GM18870 (cell line): Measurements from ENCODE around the gene SESN1.
"Not testable (repeated sequence)": the region's sequence is repeated elsewhere in the genome, so short reads cannot be mapped to it uniquely, and the experiment has no call there.

ENCODE experiments used
- ATAC-seq: cut with Tn5 transposase; IDR thresholded peaks from one replicate; pipeline ENCODE4 v1.9.1; 2021; ENCODE audit warnings: moderate library complexity; ENCODE audit not compliant: unreplicated experiment

SESN1 gene

DNA sequence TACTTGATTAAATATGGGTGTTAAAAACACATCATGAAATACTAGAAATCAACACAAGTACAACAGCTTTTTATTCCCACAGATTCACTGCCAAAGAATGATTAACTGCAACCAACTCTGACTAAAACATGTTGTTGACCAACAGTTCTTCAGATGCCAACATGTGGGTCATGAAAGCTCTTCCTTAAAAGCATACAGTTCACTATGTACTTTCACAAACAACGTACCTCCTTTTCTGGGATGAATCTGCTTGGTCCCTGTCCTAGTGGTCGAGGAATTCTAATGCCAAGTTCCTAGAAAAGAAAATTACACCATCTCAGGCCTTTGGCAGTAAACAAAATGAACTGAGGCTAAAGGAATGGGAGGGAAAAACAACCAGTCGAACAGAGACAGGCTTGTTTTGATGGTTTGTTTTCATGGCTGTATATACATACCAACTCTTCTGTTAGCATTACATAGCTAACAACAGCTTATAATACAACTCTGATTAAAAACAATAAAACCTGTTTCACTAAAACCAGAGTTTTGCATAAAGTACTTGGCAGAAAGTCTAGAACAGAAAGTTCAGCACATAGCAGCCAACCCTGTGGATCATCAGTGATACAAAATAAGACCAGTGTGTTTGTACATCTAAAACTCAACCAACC, 92.5 kb downstream of the SESN1 start:
- no peak for ATAC-seq

DNA sequence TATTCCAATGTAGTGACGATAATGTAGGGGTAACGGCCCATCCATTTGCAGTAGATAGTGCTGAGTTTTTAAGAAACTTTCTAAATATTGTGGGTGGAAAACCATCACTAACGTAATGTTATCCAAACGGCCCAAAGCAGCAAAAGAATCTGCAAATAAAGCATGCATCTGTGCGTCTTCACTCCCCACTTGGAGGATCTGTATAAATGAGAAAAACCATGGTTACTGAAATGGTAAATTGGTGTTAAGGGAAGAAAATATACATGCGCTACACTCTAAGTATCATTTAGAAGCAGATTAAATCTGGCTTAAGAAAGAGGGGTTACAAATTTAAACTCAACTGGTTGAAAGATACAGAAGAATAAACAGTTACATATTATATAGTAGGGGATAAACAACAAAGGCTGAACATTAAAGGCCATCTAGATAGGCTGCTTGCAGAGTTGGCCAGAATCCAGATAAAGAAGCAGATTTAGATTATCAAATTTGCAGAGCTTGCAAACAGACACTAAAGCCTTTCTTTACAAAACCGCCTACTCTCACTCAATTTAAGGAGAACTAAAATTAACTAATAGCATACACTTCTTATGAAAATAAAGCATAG, 93.3 kb downstream of the SESN1 start:
- no peak for ATAC-seq

DNA sequence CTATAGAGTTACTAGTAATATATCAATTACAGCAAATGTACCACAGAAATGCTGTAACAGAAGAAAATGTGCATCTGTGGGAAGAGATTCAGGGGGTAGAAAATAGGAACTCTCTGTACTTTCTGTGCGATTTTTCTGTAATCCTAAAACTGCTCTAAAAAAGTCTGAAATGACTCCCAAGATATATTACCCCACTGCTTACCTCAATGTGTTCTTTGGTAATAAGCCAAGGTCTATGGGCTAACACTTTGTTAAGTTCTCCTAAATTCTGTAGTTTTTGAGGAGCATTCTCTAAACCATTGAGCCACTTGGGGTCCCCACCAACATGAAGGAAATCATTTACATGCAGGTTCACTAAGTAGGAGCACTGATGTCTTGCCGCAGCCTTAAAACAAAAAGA, 94.4 kb downstream of the SESN1 start:
- ATAC-seq = no peak

DNA sequence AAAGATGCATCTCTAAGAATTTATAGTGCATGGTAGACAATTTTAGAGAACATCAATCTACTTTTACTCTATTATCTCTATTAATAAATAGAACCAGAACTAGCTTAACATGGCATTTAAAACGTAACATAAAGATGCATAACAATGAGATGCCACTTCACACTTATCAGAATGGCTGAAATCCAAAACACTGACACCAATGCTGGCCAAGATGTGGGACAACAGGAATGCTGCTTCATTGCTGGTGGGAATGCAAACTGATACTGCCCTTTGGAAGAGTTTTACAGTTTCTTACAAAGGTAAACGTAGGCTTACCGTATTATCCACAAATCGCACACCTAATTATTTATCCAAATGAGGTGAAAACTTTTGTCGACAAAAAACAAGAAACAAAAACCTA, 95.2 kb downstream of the SESN1 start:
- no peak for ATAC-seq

DNA sequence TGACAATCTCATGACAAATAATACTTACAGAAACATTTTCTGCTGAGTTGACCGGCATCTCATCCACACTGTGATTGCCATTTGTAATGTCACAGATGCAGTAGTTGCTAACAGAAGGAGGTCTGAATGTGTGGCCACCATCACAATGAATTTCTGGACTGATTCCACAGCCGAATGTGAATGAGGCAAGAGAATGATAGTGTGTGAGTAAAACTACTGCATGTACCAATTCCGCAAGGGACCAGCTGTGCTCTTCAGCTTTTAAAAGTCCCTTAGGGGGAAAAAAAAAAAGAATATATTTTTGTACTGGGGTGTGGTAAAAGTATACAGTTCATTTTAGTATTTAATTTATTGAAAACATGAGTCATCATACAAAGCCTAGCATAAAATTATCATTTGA, 96.2 kb downstream of the SESN1 start:
- no peak for ATAC-seq

DNA sequence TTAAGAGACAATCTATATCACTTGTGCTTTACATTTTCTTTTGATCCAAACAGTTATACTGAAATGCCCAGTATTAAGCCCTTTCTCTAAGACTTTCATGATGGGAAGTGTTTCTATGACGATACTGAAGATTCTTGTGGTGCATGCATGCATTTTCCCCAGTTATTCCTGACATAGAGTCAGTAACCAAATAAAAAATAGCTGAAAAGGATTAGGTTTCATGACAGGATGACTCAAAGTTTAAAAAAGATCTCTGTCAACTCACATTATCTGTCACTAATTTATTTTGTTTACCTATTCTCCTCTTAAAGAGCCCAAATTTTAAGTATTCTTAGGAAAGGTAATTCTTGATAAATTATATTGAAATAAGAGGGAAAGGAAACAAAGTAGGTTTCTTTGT, 98.4 kb downstream of the SESN1 start:
- ATAC-seq = no peak

DNA sequence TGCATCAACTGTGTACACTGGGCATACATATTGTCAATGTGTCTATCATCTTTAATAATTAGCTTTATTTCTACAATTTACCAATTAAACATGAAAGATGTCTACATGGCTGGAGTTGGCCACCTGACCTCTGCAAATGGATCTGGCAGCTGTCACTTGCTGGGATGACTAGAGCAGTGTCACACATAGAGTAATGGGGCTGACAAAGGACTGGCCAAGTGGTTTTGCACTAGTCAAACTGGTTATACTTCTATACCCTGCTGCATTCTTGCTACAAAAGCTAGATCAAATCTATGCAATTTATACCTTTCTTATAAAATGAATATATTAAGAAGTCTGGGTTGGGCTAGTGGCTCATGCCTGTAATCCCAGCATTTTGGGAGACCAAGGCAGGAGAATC, 99.3 kb downstream of the SESN1 start:
- ATAC-seq = no peak

DNA sequence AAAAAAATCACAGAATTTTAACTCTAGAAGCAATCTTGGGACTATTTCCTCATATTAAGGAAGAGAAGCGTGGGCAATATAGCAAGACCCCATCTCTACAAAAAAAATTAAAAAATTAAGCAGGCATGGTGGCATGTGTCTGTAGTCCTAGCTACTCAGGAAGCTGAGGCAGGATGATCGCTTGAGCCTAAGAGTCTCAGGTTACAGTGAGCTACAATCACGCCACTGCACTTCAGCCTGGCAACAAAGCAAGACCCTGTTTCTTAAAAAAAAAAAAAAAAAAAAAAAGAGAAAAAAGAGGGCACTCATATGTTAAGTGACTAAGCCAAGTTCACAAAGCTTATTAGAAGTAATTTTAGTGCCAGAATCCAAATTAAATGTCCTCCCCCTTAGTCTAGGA, 100.8 kb downstream of the SESN1 start:
- ATAC-seq = no peak

DNA sequence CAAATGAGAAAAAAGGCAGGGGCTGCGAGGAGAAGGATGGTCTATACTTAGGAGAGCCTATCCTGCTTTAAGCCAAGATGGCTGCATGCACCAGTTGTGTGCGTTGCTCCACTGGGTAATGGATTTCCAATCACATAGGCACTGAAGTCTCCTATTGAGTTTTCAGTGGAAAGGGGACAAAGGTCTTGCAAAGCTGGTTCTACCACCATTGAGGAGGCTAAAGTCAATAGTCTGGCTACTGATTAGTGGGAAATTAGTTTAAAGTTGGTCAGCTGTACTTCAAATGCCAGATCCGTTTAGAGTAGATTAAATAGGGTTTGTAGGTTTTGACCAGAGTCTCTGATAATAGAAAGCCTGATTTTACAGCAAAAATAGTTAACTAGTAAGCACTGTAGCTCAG, 104.9 kb downstream of the SESN1 start:
- no peak for ATAC-seq

DNA sequence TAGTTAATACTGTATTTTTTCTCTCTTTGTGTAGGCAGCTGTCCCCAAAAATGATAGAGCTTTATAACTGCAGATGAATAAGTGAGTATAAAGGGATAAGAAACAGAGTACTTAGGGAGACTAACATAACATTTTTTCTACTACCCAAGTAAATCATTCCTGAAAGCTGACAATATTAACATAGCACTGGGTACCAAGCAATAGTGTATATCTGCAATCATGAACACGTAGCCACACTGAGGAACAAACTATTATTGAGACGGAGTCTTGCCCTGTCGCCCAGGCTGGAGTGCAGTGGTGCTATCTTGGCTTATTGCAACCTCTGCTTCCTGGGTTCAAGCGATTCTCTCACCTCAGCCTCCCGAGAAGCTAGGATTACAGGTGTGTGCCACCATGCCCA, 105.9 kb downstream of the SESN1 start:
- ATAC-seq = no peak

DNA sequence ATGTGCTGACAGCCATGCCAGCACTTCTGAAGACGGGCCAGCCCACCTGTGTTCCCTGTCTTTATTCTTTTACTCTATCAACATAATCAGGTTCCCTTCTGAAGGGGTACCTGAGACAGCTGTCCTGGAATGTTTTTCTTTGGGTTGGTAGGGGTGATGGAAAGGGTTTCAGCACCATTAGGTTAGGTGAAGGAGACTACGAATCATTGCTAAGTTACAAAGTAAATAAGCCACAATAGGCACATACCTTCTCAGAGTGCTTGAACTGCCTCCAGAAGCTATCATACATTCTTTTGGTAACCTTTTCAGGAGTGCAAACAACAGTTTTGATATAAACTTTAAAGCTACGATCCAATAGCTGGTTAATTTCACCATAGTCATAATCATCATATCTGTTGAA, 106.3 kb downstream of the SESN1 start:
- no peak for ATAC-seq

DNA sequence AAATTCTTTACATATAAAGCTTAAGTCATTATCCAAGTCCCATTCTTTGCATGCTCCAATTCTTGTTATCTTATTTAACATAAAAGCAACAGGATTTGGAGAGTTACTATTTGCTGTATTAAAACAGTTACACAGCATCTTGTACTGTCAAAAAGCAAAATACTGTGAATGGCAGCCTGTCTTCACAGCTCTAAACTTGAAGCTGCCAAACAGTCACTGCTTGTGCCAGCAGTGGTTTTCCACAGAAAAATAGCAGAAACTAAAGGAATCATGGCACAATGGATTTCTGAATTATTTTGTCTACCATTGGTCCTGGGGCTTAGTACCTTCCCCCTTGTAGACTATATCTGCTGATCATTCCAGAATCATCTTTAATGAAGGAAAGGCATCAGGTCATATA, 107.5 kb downstream of the SESN1 start:
- ATAC-seq = no peak

DNA sequence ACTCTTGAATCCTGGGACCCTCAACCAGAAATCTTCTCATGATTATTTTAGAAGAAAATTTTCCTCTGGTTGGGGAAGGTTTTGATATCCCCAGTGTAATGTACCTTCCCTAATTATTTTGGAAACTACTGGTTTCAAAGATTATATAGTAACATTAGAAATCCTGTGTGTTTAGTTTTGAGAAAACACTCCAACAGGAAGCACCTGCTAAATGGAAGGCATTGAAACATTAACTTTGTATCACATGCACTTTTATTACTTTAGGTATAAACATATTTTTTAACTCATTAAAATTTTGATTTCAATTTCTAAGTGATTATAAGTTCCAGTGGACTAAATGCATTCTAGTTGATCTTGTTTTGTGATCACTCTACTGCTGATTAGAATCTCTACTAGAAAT, 109.3 kb downstream of the SESN1 start:
- ATAC-seq = no peak

DNA sequence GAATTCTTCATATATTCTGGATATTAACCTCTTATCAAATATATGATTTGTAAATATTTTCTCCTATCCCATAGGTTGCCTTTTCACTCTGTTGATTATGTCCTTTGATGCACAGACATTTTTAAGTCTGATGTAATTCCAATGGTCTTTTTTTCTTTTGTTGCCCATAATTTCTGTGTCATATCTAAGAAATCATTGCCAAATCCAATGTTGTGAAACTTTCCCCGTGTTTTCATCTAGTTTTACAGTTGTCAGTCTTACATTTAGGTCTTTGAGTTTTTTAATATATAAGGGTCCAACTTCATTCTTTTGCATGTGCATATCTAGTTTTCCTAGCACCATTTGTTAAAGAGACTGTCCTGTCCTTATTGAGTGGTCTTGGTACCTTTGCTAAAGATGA, 111.5 kb downstream of the SESN1 start:
- ATAC-seq = no peak

DNA sequence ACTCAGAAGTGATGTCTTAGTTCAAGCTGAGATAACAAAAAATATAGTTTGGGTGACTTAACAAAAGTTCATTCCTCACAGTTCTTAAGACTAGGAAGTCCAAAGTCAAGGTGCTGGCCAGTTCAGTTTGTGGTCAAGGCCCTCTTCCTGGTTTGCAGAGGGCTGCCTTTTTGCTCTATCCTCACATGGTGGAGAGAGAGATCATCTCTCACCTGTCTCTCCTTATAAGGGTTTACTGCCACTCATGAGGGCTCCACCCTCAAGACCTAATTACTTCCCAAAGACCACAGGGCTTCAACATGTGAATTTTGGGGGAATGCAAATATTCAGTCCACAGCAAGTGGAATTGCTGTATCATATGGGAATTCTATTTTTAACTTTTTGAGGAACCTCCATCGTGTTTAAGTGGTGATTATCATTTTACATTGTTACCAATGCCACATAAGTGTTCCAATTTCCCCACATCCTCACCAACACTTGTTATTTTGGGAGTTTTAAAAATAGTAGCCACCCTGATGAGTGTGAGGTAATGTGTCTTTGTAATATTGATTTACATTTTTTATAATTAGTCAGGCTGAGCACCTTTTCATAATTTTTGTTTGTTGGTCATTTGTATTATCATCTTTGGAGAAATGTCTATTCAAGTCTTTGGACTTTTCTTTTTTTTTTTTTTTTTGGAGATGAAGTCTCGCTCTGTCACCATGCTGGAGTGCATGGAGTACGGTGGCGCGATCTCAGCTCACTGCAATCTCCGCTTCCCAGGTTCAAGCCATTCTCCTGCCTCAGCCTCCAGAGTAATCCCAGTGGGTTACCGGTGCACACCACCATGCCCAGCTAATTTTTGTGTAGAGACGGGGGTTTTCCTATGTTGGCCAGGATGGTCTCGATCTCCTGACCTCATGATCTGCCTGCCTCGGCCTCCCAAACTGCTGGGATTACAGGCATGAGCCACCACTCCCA, 112.2 kb downstream of the SESN1 start:
- ATAC-seq = no peak

DNA sequence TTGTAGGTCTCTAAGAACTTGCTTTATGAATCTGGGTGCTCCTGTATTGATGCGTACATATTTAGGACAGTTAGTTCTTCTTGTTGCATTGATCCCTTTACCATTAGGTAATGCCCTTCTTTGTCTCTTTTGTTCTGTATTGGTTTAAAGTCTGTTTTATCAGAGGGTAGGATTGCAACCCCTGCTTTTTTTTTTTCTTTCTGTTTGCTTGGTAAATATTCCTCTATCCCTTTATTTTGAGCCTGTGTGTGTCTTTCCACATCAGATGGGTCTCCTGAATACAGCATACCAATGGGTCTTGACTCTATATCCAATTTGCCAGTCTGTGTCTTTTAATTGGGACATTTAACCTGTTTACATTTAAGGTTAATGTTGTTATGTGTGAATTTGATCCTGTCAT, 116.0 kb downstream of the SESN1 start:
- ATAC-seq = not testable (repeated sequence)

DNA sequence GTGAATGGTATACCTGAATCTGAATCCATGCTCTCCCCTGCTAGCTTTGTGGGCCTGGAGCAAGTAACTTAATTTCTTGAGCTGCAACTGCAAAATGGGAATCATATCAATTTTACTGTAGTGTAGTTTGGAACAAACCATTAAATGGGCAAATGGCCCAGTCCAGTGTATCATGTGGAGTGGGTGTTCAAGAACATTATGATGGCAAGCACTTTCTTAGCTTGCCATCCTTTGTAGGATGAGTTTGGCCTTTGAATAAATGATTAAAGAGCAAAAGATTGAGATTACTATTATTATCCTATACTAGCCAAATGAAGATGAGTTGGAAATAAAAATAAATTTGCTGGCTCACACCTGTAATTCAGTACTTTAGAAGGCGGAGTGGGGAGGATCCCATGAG, 120.4 kb downstream of the SESN1 start:
- ATAC-seq = no peak

DNA sequence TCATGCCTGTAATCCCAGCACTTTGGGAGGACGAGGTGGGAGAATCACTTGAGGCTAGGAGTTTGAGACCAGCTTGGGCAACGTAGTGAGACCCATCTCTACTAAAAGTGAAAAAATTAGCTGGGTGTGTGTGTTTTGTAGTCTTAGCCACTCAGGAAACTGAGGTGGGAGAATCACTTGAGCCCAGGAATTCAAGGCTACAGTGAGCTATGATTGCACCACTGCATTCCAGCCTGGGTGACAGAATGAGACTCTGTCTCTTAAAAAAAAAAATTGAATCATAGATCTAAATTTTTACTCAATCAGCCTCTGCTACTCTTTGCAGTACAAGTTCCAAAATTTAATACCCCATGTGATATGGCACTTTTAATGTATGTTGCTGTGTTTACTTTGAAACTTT, 124.9 kb downstream of the SESN1 start:
- no peak for ATAC-seq

DNA sequence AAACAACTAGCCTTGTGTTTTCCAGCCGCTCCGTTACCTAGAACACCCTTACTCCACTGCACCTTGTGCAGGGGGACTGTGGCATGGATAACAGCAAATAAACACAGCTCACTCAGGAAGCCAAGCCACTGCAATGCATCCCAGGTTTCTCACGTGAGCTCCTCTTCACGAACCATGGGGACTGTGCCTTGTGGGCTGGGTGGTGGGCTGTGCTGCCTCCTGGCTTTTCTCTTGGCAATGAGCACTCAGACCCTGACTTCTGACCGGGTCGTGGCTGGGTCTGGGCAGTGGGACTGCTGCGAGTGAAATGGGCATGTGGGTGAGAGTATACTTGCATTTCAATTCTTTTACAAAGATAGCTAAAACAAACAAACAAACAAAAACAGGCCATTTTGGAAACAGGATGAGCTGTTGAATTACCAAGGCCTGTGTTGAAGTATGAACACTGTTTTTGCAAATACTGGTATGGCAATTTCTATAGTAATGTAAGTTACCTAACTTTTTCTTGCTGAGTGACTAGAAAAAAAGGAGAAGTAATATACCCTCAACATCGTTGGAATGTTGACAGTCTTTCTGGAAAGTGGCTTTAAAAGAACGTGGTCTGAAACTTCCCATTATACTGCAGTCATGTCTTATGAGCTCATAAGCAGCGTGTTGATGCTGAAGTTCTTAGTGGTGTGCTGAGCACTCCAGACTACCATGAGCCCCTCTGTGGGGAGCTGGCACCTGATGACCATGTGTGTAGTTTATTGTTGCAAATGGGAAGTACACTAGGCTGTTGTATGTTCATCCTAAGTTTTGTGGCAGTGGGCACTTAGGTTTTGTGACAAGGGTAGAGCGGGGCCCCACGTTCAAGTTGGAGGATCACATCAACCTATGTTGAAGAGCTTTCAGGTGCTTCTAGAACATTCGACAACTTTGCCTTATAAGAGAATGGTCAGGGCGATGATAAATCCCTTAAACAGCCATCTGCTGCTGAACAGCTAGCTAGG, 126.0 kb downstream of the SESN1 start:
- no peak for ATAC-seq

DNA sequence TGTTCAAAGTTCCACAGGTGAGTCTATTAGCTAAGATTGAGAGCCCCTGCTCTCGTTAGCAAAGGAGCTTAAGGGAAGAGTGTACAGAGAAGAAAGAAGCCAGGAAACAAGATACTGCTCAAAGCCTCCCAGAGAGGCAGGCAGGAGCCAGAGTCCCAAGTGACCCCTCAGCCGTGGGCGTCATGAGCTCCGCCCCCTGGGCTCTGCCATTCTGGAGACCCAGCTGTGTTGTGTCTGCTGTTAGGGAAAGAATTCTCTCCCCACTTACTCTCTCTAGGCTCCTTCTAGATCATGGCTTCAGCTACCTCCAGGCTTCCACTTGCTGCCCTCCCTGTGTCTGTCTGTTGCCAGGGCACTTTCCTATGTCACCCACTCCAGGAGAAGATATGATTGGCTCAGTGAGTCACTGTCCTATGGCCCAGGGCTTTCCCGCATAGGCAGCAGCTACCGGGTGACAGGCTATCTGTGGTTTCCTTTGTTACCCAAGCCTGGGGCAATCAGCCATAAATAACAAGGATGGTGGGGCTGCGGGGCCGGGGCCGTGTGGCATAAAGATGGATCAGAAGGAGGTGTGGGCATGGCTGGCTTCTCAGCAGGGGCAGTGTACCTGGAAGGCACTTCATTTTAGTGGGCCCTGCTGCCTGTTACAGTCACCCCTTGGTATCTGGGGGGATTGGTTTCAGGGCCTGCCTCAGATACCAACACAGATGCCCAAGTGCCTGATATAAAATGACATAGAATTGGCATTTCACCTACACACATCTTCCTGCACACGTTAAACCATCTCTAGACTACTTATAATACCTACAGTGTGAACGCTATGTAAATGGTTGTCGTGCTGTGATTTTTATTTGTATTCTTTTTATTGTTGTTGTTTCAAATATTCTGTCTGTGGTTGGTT, 127.5 kb downstream of the SESN1 start:
- no peak for ATAC-seq
